Nephron progenitor cell (in vitro differentiated cells): ENCODE results near the gene ARHGAP26.
A peak's percentile ranks its signal among the peaks of the same experiment; 100 is the strongest.

Experiments
- DNase-seq: peaks from one replicate; pipeline ENCODE4 v3.0.0; 2021
- H3K27ac Mint-ChIP-seq: 2 replicates; pipeline ENCODE4 v1.8.0; 2021; ENCODE audit warnings: mild to moderate bottlenecking, moderate library complexity, mixed read lengths
- H3K27me3 Mint-ChIP-seq: 2 replicates; pipeline ENCODE4 v1.8.0; 2021; ENCODE audit warnings: mild to moderate bottlenecking, low read depth, mixed read lengths; ENCODE audit not compliant: poor library complexity
- H3K36me3 Mint-ChIP-seq: 2 replicates; pipeline ENCODE4 v1.8.0; 2021; ENCODE audit warnings: low read depth, mixed read lengths
- H3K4me1 Mint-ChIP-seq: 2 replicates; pipeline ENCODE4 v1.8.0; 2021; ENCODE audit warnings: mixed read lengths
- H3K4me3 Mint-ChIP-seq: 2 replicates; pipeline ENCODE4 v1.8.0; 2021; ENCODE audit warnings: mild to moderate bottlenecking, moderate library complexity, mixed read lengths
- H3K9me3 Mint-ChIP-seq: 2 replicates; pipeline ENCODE4 v1.8.0; 2021; ENCODE audit warnings: mild to moderate bottlenecking, moderate library complexity, mixed read lengths
- CTCF ChIP-seq: fragments of 200-600 bp; sonication (generic); IDR thresholded peaks from 2 replicates; pipeline ENCODE4 v1.5.0; 2021; ENCODE audit warnings: antibody characterized with exemption

Gene ARHGAP26

DNA sequence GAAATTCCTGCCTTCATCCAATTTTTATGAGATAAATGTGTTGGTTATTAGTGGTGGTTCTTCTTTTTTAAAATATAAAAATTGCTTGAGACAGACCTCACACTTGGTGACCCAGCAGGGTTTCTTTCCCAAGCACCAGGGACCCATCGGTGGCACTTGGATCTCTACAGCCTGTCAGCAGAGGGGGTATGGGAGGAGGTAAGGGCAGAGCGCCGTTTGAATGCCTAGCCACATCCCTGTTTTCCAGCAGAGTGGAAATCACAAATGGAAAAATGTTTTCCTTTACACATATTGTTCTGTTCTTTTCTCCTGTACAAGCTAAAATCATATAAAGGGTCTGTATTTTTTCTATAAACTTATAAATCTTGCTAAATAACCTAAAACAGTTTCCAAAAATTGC, 385.3 kb downstream of the ARHGAP26 start:
- DNase-seq: no peak
- TF ChIP-seq CTCF: no peak
- Mint-ChIP-seq H3K27ac (peak overlapping the region; percentile 16), H3K36me3 (peaks cover 5% of the 10 kb centered on the region), H3K27me3 (peaks cover 2% of the 10 kb centered on the region), H3K4me3 (no peak overlapping the region), H3K9me3 (no peaks in the 10 kb centered on the region), H3K4me1 (peaks cover 29% of the 10 kb centered on the region)

- no peak for DNase-seq
- no peaks in the 10 kb centered on the region for H3K9me3 Mint-ChIP-seq
- H3K4me3 Mint-ChIP-seq: no peak overlapping the region
- H3K36me3 Mint-ChIP-seq: peaks cover 5% of the 10 kb centered on the region
- no peak overlapping the region for H3K27ac Mint-ChIP-seq
- H3K4me1 Mint-ChIP-seq: peaks cover 29% of the 10 kb centered on the region
- TF ChIP-seq CTCF: no peak
- H3K27me3 Mint-ChIP-seq: peaks cover 2% of the 10 kb centered on the region
Observed at GRCh38 chr5:143156086-143156485, 385.9 kb downstream of the ARHGAP26 start.

DNA sequence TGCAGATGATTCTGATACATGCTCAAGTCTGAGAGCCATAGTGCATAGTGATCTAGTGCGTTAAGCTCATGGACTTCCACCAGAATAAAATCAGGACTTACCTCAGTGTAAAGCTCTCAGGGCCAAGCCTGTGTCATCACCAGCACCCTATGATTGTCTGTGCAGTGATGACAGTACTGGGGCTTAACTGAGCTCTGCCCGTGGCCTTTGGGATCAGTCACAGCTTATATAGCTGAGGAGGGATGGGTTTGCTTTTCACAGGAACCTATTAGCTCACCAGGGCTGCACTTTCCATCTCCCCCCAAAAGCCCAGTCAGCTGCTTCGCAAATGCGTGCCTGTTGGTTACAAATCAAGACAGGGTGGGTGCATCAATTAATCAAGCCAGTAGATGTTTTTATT, 386.4 kb downstream of the ARHGAP26 start:
- peaks cover 5% of the 10 kb centered on the region for H3K36me3 Mint-ChIP-seq
- H3K4me3 Mint-ChIP-seq: no peak overlapping the region
- peaks cover 29% of the 10 kb centered on the region for H3K4me1 Mint-ChIP-seq
- DNase-seq: no peak
- H3K27me3 Mint-ChIP-seq: peaks cover 2% of the 10 kb centered on the region
- no peak overlapping the region for H3K27ac Mint-ChIP-seq
- H3K9me3 Mint-ChIP-seq: no peaks in the 10 kb centered on the region
- TF ChIP-seq CTCF: no peak

DNA sequence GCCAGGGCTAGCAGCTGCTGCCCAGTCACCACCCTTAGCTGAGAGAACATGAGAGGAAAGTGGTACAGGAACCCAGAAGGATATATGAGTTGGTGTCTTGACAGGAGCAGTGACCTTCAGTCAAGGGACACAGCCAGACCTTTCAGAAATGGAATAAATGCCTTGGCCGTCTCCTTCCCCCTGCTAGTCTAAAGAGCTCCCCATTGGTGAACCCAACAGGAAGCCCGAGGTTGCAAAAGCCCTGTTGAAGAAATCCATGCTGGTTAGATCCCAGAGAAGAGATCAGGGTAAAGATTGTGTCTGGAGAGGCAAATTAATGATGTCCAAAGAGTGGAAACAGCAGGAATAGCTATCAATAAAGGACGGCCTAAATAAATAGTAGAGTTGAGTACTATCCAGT, 388.9 kb downstream of the ARHGAP26 start:
- H3K27ac Mint-ChIP-seq: no peak overlapping the region
- TF ChIP-seq CTCF: no peak
- no peaks in the 10 kb centered on the region for H3K9me3 Mint-ChIP-seq

GRCh38 chr5:143161885-143162540, 391.8 kb downstream of the ARHGAP26 start:
- DNase-seq: no peak
- Mint-ChIP-seq H3K27me3 (no peaks in the 10 kb centered on the region), H3K9me3 (no peaks in the 10 kb centered on the region), H3K36me3 (peaks cover 3% of the 10 kb centered on the region), H3K27ac (no peak overlapping the region), H3K4me1 (no peaks in the 10 kb centered on the region), H3K4me3 (no peak overlapping the region)
- TF ChIP-seq CTCF: no peak

More for the DNA sequence above, 388.9 kb downstream of the ARHGAP26 start:
- peaks cover 17% of the 10 kb centered on the region for H3K4me1 Mint-ChIP-seq
- peaks cover 3% of the 10 kb centered on the region for H3K36me3 Mint-ChIP-seq
- no peak overlapping the region for H3K4me3 Mint-ChIP-seq
- peaks cover 2% of the 10 kb centered on the region for H3K27me3 Mint-ChIP-seq
- no peak for DNase-seq

GRCh38 chr5:143162810-143163209, 392.6 kb downstream of the ARHGAP26 start:
- Mint-ChIP-seq H3K27me3 (no peaks in the 10 kb centered on the region), H3K36me3 (peaks cover 3% of the 10 kb centered on the region), H3K27ac (no peak overlapping the region), H3K4me1 (no peaks in the 10 kb centered on the region), H3K9me3 (no peaks in the 10 kb centered on the region), H3K4me3 (no peak overlapping the region)
- no peak for TF ChIP-seq CTCF
- DNase-seq: no peak
